GM18873 (cell line): Measurements from ENCODE around the gene ACKR3.
A peak's percentile ranks its signal among the peaks of the same experiment; 100 is the strongest.

ENCODE experiments used
- ATAC-seq: cut with Tn5 transposase; IDR thresholded peaks from one replicate; pipeline ENCODE4 v1.9.1; 2021; ENCODE audit warnings: mild to moderate bottlenecking, moderate library complexity, moderate number of reproducible peaks; ENCODE audit not compliant: unreplicated experiment, low FRiP score

ACKR3 gene

GRCh38 chr2:236569573-236569973 is at the start of gene ACKR3:
TSS of gene ACKR3 (plus strand) at chr2:236569825. CDS start at chr2:236580466, 10,641 bp downstream.
- peak; percentile 77 for ATAC-seq

GRCh38 chr2:236521556-236521955 is 48.1 kb upstream of the ACKR3 start:
- no peak for ATAC-seq

GRCh38 chr2:236523249-236523648 is 46.4 kb upstream of the ACKR3 start:
- no peak for ATAC-seq

- ATAC-seq: no peak
Measured at GRCh38 chr2:236525411-236525997, 44.1 kb upstream of the ACKR3 start.

GRCh38 chr2:236526455-236527158 is 43.0 kb upstream of the ACKR3 start:
- ATAC-seq: no peak

- no peak for ATAC-seq
Measured at GRCh38 chr2:236527159-236527630, 42.4 kb upstream of the ACKR3 start.

GRCh38 chr2:236529606-236530005 is 40.0 kb upstream of the ACKR3 start:
- no peak for ATAC-seq

GRCh38 chr2:236530512-236530911 is 39.1 kb upstream of the ACKR3 start:
- ATAC-seq: no peak

- ATAC-seq: no peak
Measured at GRCh38 chr2:236531195-236531594, 38.4 kb upstream of the ACKR3 start.

- no peak for ATAC-seq
Measured at GRCh38 chr2:236531996-236532395, 37.6 kb upstream of the ACKR3 start.

GRCh38 chr2:236533343-236533742 is 36.3 kb upstream of the ACKR3 start:
- ATAC-seq: no peak

GRCh38 chr2:236535024-236535423 is 34.6 kb upstream of the ACKR3 start:
- ATAC-seq: no peak

- ATAC-seq: no peak
Measured at GRCh38 chr2:236536727-236537398, 32.8 kb upstream of the ACKR3 start.

- no peak for ATAC-seq
Measured at GRCh38 chr2:236538242-236538641, 31.4 kb upstream of the ACKR3 start.

- no peak for ATAC-seq
Measured at GRCh38 chr2:236541008-236541562, 28.5 kb upstream of the ACKR3 start.

GRCh38 chr2:236544362-236544761 is 25.3 kb upstream of the ACKR3 start:
- ATAC-seq: no peak

- no peak for ATAC-seq
Measured at GRCh38 chr2:236545248-236545658, 24.4 kb upstream of the ACKR3 start.

- peak; percentile 43 for ATAC-seq
Measured at GRCh38 chr2:236545814-236546480, 23.7 kb upstream of the ACKR3 start.

- no peak for ATAC-seq
Measured at GRCh38 chr2:236546561-236547002, 23.0 kb upstream of the ACKR3 start.

- no peak for ATAC-seq
Measured at GRCh38 chr2:236547725-236548124, 21.9 kb upstream of the ACKR3 start.
